H54 (cell line): ENCODE measurements around the gene SIGLEC10.
"Not testable (repeated sequence)": the region's sequence is repeated elsewhere in the genome, so short reads cannot be mapped to it uniquely, and the experiment has no call there.

ENCODE experiments used
- DNase-seq: peaks from one replicate; pipeline ENCODE4 v3.0.0; 2011; ENCODE audit warnings: low spot score, mixed read lengths; ENCODE audit not compliant: insufficient read length
- FAIRE-seq: peaks from 3 replicates; lab custom pipeline; 2011; peaks lifted over from hg19 to GRCh38; lab: Jason Lieb, UNC
- POLR2A ChIP-seq: IDR thresholded peaks from 2 replicates; pipeline ENCODE4 v1.6.1; 2011; ENCODE audit warnings: low read depth, mild to moderate bottlenecking, low read length

Gene SIGLEC10

DNA sequence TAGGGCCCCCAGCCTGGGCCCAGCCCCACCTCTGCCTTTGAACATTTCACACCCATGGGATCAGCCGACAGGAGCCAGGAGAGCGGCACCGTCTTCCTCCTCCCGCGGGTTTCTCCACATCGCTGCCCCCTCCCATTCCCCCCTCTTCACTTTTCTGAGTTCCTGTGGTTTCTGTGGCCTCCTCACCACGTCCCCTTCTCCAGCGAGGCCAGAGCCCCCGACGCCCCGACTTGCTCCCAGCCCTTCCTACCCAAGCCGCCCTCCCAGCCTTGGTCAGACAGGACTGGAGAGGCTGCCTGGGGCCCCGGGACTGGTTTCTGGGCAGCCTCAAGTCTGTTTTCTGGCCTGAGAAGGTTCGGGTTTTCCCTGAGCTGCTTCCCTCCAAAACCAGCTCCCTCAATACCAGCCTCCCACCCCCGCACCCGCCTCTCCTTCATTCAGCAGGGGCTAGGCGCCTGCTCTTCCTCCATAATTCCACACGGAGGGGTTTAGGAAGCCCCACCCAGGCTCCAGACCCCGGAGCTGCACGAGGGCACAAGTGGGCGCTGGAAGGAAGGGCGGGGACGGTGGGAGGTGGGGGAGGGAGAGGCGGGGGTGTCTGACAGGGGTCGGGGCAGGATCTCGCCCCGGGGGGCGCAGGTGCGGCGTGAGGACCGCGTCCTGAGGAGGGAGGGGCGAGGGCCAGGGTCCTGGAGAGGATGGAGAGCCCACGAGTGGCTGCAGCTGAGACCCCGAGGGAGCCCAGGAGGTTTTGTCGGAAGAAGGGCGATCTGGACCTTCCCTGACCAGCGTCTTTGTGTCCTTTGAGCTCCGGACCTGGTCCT, 4.0 kb upstream of the SIGLEC10 start:
- DNase-seq (no peak), FAIRE-seq (no peak)
- TF ChIP-seq POLR2A = no peak

DNA sequence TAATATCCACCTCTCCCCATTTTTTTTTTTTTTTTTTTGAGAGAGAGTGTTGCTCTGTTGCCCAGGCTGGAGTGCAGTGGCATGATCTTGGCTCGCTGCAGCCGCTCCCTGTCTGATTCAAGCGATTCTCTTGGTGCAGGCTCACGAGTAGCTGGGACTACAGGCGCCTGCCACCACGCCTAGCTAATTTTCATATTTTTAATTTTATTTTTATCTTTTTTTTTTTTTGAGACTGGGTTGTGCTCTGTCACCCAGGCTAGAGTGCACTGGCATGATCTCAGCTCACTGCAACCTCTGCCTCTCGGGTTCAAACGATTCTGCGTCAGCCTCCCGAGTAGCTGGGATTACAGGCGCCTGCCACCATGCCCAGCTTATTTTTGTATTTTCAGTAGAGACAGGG, 3.1 kb upstream of the SIGLEC10 start:
- not testable (repeated sequence) for DNase-seq, FAIRE-seq

- no peak for FAIRE-seq
- no peak for DNase-seq
- no peak for TF ChIP-seq POLR2A
Observed at GRCh38 chr19:51418707-51419106, 1.3 kb upstream of the SIGLEC10 start.

DNA sequence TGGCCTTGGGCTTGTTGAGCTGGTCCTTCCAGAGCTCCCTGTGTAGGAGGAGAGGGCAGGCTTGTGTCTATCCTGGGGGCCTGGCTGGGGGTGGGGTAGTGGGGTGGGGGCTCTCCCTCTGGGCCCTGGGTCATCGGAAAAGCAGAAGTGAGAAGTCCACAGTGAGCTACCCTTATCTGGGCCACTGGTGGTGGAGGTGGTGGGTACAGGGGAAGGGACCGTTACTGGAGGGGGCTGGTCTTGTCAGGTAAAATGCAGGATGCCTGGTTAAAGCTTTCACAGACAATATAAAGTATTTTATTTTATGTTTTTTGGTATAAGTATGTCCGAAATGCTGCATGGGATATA, 342 bp upstream of the SIGLEC10 start:
- no peak for FAIRE-seq
- DNase-seq = no peak

GRCh38 chr19:51416422-51416821, 1.0 kb downstream of the SIGLEC10 start:
- FAIRE-seq, DNase-seq: not testable (repeated sequence)

More for the DNA sequence above, 342 bp upstream of the SIGLEC10 start:
- TF ChIP-seq POLR2A = no peak

GRCh38 chr19:51415187-51415586, 2.3 kb downstream of the SIGLEC10 start:
- FAIRE-seq (no peak), DNase-seq (no peak)
- no peak for TF ChIP-seq POLR2A

- DNase-seq = no peak
- no peak for TF ChIP-seq POLR2A
- FAIRE-seq = no peak
Observed at GRCh38 chr19:51410950-51411748, 6.3 kb downstream of the SIGLEC10 start.

DNA sequence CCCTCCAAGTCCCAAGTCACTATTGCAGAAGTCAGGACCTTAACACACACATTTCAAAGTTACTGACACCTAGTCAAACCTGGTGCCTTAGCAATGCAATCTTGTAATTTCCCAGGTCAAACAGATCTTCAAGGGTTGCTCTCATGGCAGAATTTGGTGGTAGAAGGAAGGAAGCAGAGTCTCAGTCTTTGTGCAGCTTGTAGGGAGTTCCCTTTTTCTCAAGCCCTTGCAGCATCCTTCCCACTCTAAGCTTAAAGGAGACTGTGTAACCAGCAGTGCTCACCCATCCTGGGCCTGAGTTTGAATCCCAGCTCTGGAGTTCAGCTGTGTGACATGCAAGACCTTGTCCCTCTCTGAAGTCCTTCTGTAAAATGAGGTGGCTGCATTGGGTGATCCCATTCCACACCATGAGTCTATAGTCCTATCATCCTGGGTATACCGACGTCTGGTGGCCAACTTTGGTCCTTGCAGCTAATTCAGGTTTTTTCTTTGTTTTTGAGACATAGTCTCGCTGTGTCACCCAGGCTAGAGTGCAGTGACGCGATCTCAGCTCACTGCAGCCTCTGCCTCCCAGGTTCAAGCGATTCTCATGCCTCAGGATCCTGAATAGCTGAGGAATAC, 9.8 kb downstream of the SIGLEC10 start:
- TF ChIP-seq POLR2A = no peak
- DNase-seq (peak; percentile 17), FAIRE-seq (no peak)

GRCh38 chr19:51402117-51402516, 15.3 kb downstream of the SIGLEC10 start:
- no peak for FAIRE-seq
- no peak for DNase-seq
- TF ChIP-seq POLR2A = no peak

DNA sequence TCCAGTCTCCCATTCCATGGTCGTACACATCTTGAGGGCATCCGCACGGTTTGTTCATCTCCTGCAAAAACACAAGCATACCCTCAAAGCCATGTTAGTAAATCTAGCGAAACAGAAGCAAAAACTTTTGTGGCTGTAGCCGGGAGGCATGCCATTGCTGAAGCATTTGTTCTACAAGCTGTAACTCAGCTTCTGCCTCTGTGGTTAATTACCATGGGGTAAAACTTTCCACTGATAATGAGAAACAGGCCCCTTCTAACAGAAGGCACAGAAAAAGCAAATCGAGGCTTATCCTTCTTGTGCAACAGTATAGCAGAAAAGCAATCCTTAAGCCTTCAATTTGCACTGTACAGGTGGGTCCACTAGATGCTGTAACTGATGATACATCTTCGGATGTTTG, 17.5 kb downstream of the SIGLEC10 start:
- not testable (repeated sequence) for DNase-seq, FAIRE-seq

- DNase-seq = no peak
- FAIRE-seq = no peak
- no peak for TF ChIP-seq POLR2A
Observed at GRCh38 chr19:51399231-51399630, 18.2 kb downstream of the SIGLEC10 start.

GRCh38 chr19:51398096-51398704, 19.2 kb downstream of the SIGLEC10 start:
- peak; percentile 14 for DNase-seq
- no peak for FAIRE-seq
- TF ChIP-seq POLR2A = no peak

DNA sequence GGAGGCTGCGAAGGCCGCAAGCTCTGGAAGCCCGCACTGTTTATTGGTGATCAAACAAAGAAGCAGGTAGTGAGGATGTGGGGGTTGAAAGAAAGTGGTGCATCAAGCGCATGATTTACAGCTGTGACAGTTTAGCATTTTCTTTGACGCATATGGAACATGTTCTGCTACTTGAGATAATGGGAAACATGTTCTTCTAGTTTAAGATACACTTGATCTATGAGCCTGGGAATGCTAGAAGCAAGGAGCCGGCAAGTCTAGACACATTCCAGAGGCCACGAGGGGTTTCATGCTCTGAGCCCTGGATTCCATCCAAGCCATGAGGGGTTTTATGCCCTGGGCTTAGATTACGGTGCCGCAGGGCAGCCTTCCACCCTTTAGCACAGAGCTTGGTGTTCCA, 20.0 kb downstream of the SIGLEC10 start:
- not testable (repeated sequence) for FAIRE-seq

DNA sequence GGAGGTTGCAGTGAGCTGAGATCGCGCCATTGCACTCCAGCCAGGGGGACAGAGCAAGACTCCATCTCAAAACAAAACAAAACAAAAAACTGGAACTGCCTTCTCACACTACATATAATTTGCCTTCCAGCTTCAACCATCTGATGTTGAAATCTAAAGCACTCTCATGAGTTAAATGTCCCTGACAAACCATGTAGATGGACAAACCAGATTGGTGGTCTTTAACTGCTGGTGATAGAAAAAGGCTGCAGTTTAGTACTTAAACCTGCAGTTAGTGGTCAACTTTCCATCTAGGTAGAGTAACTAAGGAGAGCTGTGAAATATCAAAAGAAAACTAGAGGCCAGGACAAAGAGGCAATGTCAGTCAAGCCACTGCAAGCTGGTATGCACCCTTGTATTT, 21.3 kb downstream of the SIGLEC10 start:
- DNase-seq = no peak
- FAIRE-seq = no peak
- TF ChIP-seq POLR2A = no peak

More for the DNA sequence above, 20.0 kb downstream of the SIGLEC10 start:
- DNase-seq = not testable (repeated sequence)
